ENCODE measurements around the gene SH3GL1.

Gene SH3GL1

DNA sequence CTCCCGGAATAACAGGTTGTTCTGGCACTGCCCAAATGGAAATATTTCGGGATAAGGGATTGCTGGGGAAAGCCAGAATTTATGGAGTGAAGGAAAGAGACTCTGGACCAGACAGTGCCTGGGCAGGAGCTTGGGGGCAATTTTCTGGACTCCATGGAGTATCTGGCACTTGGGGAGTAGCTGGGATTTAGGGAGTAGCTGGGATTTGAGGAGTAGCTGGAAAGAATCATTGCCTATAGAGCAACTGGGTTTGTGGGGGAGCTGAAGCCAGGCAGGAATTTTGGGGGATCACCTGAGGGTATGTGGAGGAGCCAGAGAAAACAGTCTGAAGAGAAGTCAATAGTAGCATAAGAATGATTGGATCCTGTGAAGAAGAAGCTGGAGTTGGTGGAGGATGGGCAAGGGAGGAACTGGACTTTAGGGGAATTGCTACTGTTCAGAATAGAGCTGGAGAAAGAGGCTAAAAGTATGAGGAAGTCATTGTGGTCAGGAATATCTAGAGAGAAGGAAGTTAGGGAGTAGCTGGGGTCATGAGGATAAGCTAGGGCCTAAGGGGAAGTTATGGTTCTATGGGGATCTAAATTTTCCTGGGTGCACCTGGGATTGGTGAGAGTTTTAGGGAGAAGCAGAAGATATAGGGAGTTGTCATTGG lies 81.2 kb downstream of the SH3GL1 start:
- DNase-seq (ENCODE audit: low read depth in 3 of 3) = no peak

- DNase-seq (ENCODE audit: low read depth in 3 of 3) = no peak
These were observed 81.9 kb downstream of the SH3GL1 start for GRCh38 chr19:4318460-4318859.

- no peak for DNase-seq (ENCODE audit: low read depth in 3 of 3)
These were observed 83.4 kb downstream of the SH3GL1 start for GRCh38 chr19:4316956-4317355.

- no peak for DNase-seq (ENCODE audit: low read depth in 3 of 3)
These were observed 86.4 kb downstream of the SH3GL1 start for GRCh38 chr19:4313847-4314490.

All from stimulated activated CD4-positive, alpha-beta T cell treated with anti-CD3 and anti-CD28 coated beads, TNF-alpha, amount 100 ng/mL, for 24 hours (primary cell).